Right ventricle myocardium superior (tissue), 1 donor: ENCODE measurements around the gene GNB2. TPM values are rescaled to one million over a fixed set of nuclear protein-coding genes. Genes with fewer than 3 reads are reported as not detected.
"Not testable (repeated sequence)": the region's sequence is repeated elsewhere in the genome, so short reads cannot be mapped to it uniquely, and the experiment has no call there.

Experiments
- ATAC-seq: fragments of 200-7000 bp; cut with Tn5 transposase; one replicate; pipeline ENCODE4 v1.9.1; 2020; ENCODE audit warnings: mild to moderate bottlenecking; ENCODE audit not compliant: poor library complexity
- DNase-seq: peaks from one replicate; pipeline ENCODE4 v3.0.0-alpha.2; 2020
- intact Hi-C: fragments of 100-400 bp; cut with DNase I; formaldehyde crosslinking; loops from one replicate; pipeline ENCODE4 v1.11.2; 2022
- total RNA-seq: library from RNA; stranded (reverse); fragmentation: NEBNext Ultra II Directional; extraction: Animal tissue kit (Norgen Biotek cat#: 25700); gene quantifications from one replicate; pipeline ENCODE4 v1.2.1, GENCODE V29; 2021
- donor health status: DM: no; HTN: yes; CAD: no; lungs with severe emphysema.

The GNB2 gene
- total RNA-seq, 1 donor from 2014 or later, result 101 TPM

DNA sequence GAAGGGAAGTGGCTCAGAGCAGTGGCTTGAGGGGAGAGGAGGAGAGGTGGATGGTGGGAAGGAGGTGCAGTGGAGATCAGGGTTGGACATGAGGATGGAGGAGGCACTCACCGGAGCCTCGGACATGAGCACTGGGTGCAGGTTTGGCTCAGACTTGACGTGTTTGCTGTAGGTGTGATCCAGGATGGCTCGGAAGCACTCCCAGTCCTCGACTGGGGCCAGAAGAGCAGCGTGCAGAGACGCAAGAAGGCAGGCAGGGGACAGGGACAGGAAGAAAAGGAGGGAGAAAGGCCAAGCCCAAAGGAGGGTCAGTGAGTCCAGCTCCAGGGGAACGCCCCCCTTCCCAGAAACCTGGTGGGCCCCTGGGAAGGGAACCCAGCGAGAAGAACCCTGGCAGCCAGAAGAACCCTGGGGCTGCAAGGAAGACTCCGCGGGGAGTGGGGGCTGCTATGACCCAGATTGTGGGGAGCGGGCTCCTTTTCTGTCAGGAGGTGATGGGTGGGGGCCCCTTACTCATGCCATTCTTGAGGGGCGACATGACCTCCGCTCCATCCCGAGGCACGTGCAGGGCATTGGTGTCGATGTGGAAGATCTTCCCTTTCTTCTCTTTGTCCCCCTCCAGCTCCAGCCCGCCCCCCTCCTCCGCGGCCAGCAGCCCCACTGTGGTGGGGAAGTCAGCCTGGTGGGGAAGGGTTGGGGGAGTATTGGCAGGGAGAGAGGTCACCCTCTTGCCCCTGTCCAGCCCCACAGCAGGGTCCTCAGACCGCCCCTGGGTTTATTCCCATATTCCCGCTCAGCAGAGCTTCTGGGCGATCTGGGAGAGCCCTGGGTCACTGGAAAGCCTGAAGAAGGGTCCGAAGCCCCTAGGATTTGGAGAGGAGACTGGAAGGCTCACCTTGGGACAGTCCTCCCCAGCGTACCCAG lies 18.4 kb upstream of the GNB2 start:
- ATAC-seq (no peak), DNase-seq (no peak)
- intact Hi-C loops, result no loop called here

DNA sequence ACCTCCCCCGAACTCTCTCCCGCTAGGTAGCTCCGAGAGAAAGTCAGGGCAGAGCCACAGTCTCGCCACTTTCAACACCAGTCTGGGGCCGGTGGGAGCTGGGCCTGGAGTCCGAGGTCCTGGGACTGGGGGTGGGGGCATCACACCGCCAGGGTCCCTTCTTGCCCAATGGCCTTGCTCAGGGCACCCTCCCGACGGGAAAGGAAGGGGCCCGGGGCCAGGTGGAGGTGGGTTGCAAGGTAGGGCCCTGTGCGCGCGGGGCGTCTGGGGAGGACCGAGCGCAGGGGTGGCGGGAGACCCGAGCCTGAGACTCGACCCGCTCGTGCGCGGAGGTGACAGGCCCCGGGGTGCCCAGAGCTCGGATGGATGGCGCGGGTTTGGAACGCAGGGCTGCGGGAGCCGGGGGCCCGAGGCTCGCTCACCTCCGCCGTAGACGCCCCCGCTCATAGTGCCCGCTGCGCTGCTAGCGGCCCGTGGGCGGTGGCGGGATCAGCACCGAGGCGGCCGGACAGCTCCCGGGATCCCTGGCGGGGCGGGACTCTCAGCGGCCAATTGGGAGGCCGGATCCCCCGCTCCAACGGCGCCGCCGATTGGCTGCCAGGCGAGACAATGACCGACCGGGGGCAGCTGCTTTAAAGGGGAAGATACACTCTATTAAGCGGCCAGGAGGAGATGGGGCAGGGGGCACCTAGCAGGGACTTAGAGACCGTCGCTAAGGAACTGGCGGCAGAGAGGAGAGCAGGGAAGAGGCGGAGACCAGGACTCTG lies 17.4 kb upstream of the GNB2 start, which contains the start of gene ACTL6B:
Gene ACTL6B (minus strand): TSS at position 541 of the 767 bp plus-strand sequence. CDS start 94 bp downstream, at position 447.
- DNase-seq (peak; percentile 70), ATAC-seq (peak; percentile 80)
- intact Hi-C loops, result no loop called here

DNA sequence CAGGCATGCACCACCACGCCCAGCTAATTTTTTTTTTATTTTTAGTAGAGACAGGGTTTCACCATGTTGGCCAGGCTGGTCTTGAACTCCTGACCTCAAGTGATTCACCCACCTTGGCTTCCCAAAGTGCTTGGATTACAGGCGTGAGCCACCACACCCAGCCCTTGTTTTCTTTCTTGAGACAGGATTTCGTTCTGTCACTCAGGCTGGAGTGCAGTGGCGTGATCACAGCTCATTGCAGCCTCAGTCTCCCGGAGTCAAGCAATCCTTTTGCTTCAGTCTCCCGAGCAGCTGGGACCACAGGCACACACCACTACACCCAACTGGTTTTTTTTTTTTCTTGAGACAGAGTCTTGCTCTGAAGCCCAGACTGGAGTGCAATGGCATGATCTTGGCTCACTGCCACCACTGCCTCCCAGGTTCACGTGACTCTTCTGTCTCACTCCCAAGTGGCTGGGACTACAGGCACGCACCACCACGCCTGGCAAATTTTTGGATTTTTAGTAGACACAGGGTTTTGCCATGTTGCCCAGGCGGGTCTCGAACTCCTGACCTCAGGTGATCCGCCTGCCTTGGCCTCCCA lies 11.3 kb upstream of the GNB2 start:
- DNase-seq, ATAC-seq, intact Hi-C loops: not testable (repeated sequence)

DNA sequence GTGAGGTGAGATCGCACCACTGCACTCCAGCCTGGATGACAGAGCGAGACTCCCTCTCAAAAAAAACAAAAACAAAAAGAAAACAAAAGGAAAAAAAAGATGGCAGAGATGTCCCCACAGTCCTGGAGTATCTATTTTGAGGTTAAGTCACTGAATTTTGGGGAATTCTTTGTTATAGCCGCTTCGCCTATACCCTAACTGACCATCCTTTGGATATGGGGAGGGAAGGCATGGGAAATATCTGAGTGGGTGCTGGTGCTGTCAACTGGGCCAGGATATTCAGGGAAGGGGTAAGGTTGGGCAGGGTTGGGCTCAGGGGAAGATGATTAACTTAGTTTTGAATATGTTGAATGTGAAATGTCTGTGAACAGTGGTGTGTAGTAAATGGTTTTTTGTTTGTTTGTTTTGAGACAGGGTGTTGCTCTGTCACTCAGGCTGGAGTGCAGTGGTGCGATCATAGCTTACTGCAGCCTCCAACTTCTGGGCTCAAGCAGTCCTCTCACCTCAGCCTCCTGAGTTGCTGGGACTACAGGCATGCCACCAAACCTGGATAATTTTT lies 8.3 kb upstream of the GNB2 start:
- no peak for DNase-seq
- intact Hi-C loops, result loop anchor here (5.0 kb wide), 1 partner anchor 38 kb away; no protein-coding TSS in a partner anchor

DNA sequence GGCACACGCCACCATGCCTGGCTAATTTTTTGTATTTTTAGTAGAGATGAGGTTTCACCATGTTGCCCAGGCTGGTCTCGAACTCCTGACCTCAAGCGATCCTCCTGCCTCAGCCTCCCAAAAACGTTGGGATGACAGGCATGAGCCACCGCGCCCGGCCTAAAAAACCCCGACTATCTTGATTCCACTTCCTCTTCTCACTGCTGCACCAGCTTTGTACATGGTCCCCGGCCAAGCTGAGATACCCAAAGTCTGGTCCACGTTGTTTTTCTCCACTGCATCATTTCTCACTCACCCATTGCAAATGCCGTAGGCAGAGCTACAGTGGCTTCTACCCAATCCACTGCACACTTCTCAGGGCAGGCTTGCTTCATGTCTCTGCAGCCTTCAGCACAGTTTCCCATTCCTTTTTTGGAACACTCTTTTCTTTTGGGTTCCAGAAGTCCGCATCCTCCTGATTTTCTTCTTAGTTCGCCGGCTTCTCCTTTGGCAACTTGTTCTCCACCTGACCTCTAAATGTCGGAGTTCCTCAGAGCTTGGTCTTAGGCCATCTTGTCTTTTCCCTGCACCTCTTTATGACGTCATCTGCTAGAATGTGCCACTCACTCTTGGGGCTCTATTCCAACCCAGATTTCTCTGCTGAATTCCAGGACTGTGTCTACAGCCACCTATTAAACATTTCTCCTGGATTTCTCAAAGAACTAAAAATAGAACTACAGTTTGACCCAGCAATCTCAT lies 6.0 kb upstream of the GNB2 start:
- DNase-seq (no peak), ATAC-seq (no peak)
- intact Hi-C loops, result loop anchor here (5.0 kb wide), 1 partner anchor 40 kb away; no protein-coding TSS in a partner anchor

More for the DNA sequence above, 8.3 kb upstream of the GNB2 start:
- ATAC-seq, result no peak

DNA sequence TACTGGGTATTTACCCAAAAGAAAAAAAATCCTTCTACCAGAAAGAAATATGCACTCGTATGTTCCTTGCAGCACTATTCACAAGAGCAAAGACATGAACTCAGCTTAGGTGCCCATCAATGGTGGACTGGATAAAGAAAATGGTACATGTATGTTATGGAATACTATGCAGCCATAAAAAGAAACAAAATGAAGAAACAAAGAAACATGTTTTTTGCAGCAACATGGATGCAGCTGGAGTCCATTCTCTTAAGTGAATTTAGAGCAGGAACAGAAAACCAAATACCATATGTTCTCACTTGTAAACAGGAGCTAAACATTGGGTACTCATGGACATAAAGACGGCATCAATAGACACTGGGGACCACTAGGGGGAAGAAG lies 5.5 kb upstream of the GNB2 start:
- intact Hi-C loops, result loop anchor here (5.0 kb wide), 1 partner anchor 41 kb away; no protein-coding TSS in a partner anchor
- DNase-seq, result no peak
- ATAC-seq, result no peak

DNA sequence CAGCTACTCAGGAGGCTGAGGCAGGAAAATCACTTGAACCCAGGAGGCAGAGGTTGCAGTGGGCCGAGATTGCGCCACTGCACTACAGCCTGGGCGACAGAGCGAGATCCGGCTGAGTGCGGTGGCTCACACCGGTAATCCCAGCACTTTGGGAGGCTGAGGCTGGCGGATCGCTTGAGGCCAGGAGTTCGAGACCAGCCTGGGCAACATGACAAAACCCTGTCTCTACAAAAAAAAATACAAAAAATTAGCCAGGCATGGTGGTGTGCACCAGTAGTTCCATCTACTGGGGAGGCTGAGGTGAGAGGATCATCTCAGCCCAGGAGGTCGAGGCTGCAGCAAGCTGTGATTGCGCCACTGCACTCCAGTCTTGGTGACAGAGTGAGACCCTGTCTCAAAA lies 4.4 kb upstream of the GNB2 start:
- intact Hi-C loops, result loop anchor here (5.0 kb wide), 1 partner anchor 42 kb away; no protein-coding TSS in a partner anchor
- not testable (repeated sequence) for DNase-seq, ATAC-seq

DNA sequence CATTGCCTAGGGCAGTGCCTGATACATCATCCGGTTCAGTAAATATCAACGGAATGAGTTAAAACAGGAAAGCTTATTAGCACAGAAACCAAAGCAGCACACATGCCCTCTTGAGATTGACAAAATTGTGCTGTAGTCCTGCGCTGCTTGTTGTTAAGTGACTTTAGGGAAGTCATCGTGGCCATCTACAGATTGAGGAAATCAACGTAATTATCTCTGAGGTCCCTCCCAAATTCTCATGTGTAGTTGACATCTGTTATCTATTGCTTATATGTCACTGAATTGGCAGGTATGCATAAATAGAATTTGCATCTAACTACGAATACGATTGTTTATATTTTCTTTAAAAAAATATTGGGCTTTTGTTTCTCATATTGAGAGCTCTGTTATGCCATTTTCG lies 3.5 kb upstream of the GNB2 start:
- ATAC-seq (no peak), DNase-seq (no peak)
- intact Hi-C loops, result no loop called here

DNA sequence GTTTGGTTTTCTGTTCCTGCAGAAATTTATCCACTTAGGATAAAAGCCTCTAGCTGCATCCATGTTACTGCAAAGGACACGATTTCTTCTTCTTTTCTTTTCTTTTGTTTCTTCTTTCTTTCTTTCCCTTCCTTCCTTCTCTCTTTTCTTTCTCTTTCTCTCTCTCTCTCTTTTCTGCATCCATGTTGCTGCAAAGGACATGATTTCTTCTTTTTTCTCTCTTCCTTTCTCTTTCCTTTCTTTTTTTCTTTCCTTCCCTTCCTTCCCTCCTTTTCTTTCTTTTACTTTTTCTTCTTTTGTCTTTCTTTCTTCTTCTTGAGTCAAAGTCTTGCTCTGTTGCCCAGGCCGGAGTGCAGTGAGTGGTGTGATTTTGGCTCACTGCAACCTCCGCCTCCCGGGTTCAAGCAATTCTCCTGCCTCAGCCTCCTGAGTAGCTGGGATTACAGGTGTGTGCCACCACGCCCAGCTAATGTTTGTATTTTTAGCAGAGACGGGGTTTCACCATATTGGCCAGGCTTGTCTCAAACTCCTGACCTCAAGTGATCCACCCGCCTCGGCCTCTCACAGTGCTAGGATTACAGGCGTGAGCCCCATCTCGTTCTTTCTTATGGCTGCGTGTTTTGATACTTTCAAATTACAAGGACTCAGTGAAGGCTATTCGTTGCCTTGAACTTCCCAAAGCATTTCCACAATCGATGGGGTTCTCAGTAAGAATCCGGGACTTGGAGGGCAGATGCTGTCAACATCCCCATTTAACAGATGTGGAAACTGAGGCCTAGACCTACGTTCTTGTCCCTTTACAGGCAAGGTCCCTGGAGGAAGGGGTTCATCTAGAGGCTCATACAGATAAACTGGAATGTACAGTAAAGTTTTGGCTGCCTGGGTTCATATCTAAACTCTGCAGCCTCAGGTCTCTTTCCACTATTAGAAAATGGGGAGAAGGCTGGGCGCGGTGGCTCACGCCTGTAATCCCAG lies 1.9 kb upstream of the GNB2 start:
- intact Hi-C loops, result no loop called here
- no peak for ATAC-seq
- DNase-seq, result no peak

DNA sequence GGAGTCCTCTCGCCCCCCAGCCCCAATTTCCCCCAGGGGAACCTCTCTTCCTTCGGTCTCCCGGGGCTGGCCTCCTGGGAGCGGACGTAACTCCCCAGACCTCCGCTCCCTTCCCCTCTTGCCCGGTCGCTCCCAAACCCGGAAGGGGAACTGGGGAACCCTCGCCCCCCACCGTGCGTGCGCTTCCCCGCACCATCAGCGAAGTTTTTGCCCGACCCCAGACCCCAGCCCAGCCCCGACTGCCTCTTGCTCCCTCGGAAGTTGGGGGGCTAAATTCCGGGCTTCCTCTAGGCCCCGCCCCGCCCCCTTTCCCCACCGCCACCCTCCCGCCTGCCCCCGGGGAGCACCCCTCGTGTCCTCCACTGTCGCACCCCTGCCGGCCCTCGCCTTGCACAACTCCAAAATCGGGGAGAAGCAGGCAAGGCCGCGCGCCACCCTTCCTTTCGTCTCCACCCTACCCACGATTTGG lies 436 bp downstream of the GNB2 start:
- ATAC-seq (peak; percentile 1), DNase-seq (peak; percentile 73)
- intact Hi-C loops, result no loop called here

DNA sequence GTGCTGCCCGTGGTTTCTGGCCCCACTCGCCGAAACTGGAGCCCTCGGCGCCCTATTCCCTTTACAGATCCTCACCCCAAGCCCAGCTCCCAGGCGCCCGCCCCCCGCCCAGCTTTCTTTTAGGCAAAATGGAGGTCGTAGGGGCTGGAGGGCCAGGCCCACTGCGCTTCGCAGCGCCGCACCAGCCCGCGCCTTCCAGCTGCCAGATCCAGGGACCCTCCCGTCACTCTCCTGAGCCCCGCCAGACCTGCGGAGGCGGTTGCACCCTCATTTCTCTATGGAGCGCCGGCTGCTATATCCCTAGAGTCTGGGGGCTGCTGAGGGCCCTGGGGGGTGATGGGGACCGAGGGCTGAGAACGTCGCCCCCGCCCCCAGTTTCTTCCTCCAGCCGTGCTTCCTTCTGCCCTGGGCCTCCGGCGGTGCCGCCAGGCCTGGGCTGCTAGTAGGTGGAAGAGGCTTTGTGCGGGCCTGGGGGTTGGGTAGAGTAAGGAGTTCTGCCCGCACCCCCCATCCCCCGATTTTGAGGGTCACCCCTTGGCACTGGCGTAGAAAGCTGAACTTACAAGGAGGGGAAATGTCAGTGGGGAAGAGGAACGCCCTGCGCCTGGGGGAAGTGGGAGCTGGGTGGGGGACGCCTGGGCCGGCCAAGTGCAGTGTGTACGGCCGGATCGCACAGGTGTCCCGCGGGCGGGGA lies 1.0 kb downstream of the GNB2 start:
- intact Hi-C loops, result no loop called here
- DNase-seq (no peak), ATAC-seq (peak; percentile 0)

DNA sequence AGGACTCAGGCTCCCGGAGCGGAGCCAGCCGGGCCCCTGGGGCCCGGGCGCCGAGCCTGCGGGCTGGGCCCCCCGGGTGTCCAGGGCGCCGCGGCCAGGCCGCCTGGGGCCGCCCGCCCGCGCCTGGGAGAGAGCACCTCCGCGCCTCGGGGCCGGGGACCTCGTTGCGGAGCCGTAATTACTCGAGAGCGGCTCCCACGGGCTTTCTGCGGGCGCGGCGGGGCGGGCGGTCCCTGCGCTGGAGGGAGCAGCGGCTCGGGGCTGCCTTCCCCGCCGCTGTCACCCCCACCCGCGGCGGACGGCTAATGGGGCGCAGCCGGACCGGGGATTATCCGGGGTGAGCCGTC lies 1.5 kb downstream of the GNB2 start:
- intact Hi-C loops, result no loop called here
- DNase-seq (no peak), ATAC-seq (peak; percentile 0)

DNA sequence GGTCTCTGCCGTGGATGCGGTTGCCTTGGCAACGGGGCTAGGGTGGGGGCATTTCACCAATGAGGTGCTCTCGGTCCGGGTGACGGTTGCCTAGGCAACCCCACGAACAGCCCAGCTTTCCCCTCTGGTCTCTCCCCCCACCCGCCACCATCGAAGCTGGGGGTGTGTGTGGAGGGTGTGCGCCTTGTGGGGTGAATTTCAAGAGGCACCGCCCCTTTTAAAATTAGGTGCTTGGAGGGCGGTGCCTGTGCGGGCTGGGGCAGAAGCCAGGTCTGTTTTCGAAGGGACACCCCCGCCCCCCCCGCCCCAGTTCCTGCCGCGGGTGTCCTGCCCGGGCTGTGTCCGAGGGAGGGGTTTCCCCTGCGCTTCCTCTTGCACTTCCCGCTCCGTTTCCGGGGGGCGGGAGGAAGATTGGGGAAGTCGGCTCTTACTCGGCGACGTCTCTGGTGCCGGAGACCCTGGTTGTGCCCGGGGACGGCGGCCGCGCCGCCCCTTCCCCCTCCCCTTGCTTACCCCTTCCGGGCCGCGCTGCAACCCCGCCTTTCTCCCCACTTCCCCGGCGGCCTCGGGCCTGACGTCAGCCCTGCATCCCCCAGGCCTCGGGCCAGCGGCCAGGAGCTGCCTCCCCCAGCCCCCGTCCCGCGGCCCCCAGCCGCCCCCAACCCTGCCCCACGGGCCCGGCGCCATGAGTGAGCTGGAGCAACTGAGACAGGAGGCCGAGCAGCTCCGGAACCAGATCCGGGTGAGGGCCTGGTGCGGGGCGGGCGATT lies 2.2 kb downstream of the GNB2 start:
- ATAC-seq (peak; percentile 39), DNase-seq (peak; percentile 93)
- intact Hi-C loops, result no loop called here

DNA sequence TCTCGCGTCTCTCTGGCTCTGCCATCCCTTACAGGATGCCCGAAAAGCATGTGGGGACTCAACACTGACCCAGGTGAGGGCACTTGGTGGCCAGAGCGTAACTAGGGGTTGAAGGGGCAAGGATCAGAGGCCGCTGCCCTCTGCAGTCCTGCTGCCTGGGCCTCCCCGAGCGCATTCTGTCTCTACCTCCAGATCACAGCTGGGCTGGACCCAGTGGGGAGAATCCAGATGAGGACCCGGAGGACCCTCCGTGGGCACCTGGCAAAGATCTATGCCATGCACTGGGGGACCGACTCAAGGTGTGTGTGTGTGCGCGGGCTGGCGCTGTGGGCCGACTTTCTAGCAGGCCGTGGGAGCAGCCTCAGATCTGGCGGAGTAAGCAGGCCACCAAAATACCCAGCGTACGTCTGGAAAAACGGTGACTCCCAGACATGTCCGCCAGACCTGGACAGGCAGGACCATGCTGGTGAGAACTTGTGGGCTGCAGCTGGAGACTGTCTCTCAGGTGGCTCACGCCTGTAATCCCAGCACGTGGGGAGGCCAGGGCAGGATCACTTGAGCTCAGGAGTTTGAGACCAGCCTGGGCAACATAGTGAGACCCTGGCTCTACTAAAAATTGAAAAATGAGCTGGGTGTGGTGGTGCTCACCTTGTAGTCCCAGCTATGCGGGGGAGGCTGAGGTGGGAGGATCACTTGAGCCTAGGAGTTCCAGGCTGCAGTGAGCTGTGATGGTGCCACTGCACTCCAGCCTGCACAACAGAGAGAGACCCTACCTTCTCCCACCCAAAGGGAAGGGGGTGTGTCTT lies 3.2 kb downstream of the GNB2 start:
- intact Hi-C loops, result no loop called here
- DNase-seq, result no peak
- ATAC-seq, result no peak
